GM12891 (cell line): Measurements from ENCODE around the gene PRMT2.

Source experiments
- PAX5 ChIP-seq: IDR thresholded peaks from 2 replicates; pipeline ENCODE4 v1.6.1; 2011; ENCODE audit warnings: low read length, moderate library complexity, mild to moderate bottlenecking; ENCODE audit not compliant: insufficient read depth, severe bottlenecking
- POLR2A ChIP-seq: IDR thresholded peaks from 2 replicates; pipeline ENCODE4 v1.6.1; 2011; ENCODE audit warnings: low read depth, low read length, control low read depth
- TAF1 ChIP-seq: IDR thresholded peaks from 2 replicates; pipeline ENCODE4 v1.6.1; 2011; ENCODE audit warnings: low read depth, low read length, control low read depth

DNA sequence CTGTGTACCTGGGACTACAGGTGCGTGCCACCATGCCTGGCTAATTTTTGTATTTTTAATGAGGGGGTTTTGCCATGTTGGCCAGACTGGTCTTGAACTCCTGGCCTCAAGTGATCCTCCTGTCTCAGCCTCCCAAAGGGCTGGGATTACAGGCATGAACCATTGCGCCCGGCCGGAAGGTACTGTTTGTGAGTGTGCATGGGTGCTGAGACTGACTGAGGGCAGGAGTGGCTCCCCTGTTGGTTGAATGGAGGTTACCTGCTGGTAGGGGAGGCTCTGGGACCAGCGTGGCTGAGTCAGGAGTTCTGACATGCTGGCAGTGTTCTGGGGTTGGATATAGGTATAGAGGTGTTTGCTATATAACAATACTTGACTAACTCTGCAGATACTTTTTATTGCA, 10.4 kb downstream of the PRMT2 start:
- no peak for TF ChIP-seq TAF1
- no peak for TF ChIP-seq POLR2A
- no peak for TF ChIP-seq PAX5
